ENCODE measurements around the gene IL2.

DNA sequence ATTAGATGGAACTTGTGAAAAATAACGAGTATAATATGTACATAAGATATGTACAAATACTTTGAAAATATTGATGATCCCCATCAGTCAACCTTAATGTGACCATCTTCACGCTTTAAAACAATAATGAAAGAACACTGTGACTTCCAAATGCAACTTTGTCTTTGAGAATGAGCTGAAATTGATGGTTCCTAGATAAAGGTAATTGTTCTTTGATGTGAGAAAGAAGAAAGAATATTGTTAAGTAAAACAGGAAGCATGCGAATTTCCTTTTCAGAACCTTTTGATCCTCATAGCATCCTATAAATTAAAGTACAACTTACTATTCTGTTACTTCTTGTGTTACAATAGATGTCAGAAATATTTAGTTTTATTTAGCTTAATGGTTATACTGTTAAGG, 22.2 kb downstream of the IL2 start:
- TF ChIP-seq, protein P1, sequence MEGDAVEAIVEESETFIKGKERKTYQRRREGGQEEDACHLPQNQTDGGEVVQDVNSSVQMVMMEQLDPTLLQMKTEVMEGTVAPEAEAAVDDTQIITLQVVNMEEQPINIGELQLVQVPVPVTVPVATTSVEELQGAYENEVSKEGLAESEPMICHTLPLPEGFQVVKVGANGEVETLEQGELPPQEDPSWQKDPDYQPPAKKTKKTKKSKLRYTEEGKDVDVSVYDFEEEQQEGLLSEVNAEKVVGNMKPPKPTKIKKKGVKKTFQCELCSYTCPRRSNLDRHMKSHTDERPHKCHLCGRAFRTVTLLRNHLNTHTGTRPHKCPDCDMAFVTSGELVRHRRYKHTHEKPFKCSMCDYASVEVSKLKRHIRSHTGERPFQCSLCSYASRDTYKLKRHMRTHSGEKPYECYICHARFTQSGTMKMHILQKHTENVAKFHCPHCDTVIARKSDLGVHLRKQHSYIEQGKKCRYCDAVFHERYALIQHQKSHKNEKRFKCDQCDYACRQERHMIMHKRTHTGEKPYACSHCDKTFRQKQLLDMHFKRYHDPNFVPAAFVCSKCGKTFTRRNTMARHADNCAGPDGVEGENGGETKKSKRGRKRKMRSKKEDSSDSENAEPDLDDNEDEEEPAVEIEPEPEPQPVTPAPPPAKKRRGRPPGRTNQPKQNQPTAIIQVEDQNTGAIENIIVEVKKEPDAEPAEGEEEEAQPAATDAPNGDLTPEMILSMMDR (IDR thresholded peaks at IDR 0.05): no peak
- TF ChIP-seq POLR2A (IDR thresholded peaks at IDR 0.05): no peak
